Neural cell (in vitro differentiated cells): ENCODE results near the gene DOCK9.

Experiments
- CTCF ChIP-seq: fragments of 450-650 bp; IDR thresholded peaks from 2 replicates; pipeline ENCODE4 v1.5.1; 2014; ENCODE audit warnings: antibody characterized with exemption, mild to moderate bottlenecking, moderate library complexity; ENCODE audit not compliant: poor library complexity, severe bottlenecking
- EP300 ChIP-seq: fragments of 450-650 bp; conservative IDR thresholded peaks from 2 replicates; pipeline ENCODE4 v1.6.1; 2014; ENCODE audit warnings: antibody characterized with exemption, mild to moderate bottlenecking, moderate library complexity; ENCODE audit not compliant: poor library complexity, severe bottlenecking
- EZH2 ChIP-seq: fragments of 200-600, 300-800 bp; shearing (Covaris generic), sonication (generic); IDR thresholded peaks from 2 replicates; pipeline ENCODE4 v1.6.1; 2014; ENCODE audit warnings: antibody characterized with exemption, low read length, borderline replicate concordance, mild to moderate bottlenecking; ENCODE audit not compliant: insufficient read depth, poor library complexity, severe bottlenecking
- MXI1 ChIP-seq: fragments of 450-650 bp; conservative IDR thresholded peaks from 2 replicates; pipeline ENCODE4 v1.6.1; 2014; ENCODE audit warnings: antibody characterized with exemption, mild to moderate bottlenecking; ENCODE audit not compliant: poor library complexity, severe bottlenecking
- POLR2AphosphoS5 ChIP-seq: IDR thresholded peaks from 2 replicates; pipeline ENCODE4 v1.6.1; 2012
- RAD21 ChIP-seq: fragments of 450-650 bp; conservative IDR thresholded peaks from 2 replicates; pipeline ENCODE4 v1.6.1; 2014; ENCODE audit warnings: antibody characterized with exemption, mild to moderate bottlenecking, moderate library complexity
- SMC3 ChIP-seq: fragments of 450-650 bp; conservative IDR thresholded peaks from 2 replicates; pipeline ENCODE4 v1.6.1; 2014; ENCODE audit warnings: antibody characterized with exemption, mild to moderate bottlenecking, moderate library complexity; ENCODE audit not compliant: poor library complexity
- TF ChIP-seq, protein P1 (sequence below): IDR thresholded peaks from 2 replicates; pipeline ENCODE4 v1.6.1; 2012; ENCODE audit warnings: borderline replicate concordance

DNA sequence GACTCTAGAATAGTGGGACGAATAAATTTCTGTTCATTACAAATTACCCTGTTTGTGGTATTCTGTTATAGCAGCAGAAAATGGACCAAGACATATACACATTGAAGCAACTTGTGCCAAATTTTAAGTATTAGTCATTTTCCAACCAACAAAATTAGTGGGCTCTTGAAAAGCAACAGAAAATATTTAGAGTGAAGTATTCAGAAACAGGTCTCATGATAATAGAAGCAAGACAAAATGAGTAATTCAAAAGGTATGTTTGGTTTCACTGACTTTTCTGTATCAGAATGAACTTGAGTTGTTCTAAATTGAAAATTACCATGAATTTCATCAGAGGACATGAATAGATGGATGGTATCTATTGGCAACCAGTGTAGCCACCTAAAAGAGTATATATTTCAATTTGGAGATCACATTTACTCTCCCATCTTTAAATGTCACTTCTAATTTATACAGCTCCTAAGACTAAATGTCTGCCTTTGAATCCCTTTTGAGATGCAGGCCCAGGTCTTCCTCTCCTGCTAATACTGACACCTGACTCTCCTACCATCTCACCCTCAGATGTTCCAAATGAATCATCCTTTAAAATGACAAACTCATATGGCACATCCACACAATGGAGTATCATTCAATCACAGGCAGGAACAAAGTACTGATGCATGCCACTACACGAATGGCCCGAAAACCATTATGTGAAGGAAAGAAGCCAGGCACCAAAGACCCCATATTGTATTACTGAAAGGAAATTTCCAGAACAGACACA, 40.7 kb upstream of the DOCK9 start:
- TF ChIP-seq CTCF, result no peak
- no peak for TF ChIP-seq RAD21
- no peak for TF ChIP-seq POLR2AphosphoS5
- no peak for TF ChIP-seq EP300
- TF ChIP-seq, protein P1, sequence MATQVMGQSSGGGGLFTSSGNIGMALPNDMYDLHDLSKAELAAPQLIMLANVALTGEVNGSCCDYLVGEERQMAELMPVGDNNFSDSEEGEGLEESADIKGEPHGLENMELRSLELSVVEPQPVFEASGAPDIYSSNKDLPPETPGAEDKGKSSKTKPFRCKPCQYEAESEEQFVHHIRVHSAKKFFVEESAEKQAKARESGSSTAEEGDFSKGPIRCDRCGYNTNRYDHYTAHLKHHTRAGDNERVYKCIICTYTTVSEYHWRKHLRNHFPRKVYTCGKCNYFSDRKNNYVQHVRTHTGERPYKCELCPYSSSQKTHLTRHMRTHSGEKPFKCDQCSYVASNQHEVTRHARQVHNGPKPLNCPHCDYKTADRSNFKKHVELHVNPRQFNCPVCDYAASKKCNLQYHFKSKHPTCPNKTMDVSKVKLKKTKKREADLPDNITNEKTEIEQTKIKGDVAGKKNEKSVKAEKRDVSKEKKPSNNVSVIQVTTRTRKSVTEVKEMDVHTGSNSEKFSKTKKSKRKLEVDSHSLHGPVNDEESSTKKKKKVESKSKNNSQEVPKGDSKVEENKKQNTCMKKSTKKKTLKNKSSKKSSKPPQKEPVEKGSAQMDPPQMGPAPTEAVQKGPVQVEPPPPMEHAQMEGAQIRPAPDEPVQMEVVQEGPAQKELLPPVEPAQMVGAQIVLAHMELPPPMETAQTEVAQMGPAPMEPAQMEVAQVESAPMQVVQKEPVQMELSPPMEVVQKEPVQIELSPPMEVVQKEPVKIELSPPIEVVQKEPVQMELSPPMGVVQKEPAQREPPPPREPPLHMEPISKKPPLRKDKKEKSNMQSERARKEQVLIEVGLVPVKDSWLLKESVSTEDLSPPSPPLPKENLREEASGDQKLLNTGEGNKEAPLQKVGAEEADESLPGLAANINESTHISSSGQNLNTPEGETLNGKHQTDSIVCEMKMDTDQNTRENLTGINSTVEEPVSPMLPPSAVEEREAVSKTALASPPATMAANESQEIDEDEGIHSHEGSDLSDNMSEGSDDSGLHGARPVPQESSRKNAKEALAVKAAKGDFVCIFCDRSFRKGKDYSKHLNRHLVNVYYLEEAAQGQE, result no peak
- TF ChIP-seq SMC3, result no peak
- no peak for TF ChIP-seq EZH2
- no peak for TF ChIP-seq MXI1
